Diencephalon (tissue), 1 donor: ENCODE data around the gene ABHD14A. TPM values are rescaled to one million over a fixed set of nuclear protein-coding genes. Genes with fewer than 3 reads are reported as not detected.

Experiments
- small RNA-seq: library from RNA; depleted of rRNA; stranded (forward); fragments of <200 nt; gene quantifications from one replicate; pipeline ENCODE3, GENCODE V24; 2014
- total RNA-seq: library from RNA; depleted of rRNA; stranded (reverse); fragments of >200 nt; gene quantifications from one replicate; pipeline ENCODE4 v1.2.3, GENCODE V29; 2014

Gene ABHD14A
- total RNA-seq: 33.0 TPM

DNA sequence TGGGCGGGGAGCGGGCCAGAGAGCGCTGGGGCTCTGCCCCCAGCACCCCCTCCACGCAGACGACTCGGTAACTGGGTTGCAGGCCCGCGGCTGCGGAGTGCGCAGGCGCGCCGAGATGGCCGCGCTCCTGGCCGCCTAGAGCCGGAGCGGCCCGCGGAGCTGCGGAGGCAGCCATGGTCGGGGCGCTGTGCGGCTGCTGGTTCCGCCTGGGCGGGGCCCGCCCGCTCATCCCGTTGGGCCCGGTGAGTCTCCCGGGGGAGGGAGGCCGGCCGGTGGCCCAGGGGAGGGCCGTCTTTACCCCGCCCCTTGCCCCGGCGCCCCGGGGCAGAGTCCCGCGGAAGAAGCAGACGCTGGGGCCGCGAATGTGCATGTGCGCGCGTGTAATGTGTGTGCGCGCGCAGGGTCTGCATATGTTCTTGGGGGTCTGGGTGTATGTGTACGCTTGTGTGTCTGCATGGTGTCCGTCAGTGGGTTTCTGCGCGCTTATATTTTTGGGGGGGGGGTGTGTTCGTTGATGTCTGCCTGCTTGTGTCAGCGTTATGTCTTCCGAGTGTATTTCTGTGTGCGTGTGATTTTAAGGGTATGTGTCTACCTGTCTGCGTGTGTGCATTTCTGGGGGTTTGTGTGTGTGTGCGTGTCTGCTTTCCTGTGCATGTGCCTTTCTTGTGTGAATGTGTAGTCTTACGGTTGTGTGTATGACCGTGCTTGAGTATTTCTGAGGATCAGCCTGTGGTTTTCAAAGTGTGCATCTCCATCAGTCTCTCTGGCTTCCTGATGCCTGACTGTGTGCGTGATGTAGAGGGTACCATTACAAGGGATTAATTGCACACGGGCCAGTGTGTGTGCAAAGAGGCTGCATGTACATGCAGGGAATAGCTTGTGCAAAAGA lies at the start of gene ABHD14A:
TSS of gene ABHD14A (plus strand) at position 102 of the 889 bp plus-strand sequence. CDS start at position 174, 72 bp downstream.

DNA sequence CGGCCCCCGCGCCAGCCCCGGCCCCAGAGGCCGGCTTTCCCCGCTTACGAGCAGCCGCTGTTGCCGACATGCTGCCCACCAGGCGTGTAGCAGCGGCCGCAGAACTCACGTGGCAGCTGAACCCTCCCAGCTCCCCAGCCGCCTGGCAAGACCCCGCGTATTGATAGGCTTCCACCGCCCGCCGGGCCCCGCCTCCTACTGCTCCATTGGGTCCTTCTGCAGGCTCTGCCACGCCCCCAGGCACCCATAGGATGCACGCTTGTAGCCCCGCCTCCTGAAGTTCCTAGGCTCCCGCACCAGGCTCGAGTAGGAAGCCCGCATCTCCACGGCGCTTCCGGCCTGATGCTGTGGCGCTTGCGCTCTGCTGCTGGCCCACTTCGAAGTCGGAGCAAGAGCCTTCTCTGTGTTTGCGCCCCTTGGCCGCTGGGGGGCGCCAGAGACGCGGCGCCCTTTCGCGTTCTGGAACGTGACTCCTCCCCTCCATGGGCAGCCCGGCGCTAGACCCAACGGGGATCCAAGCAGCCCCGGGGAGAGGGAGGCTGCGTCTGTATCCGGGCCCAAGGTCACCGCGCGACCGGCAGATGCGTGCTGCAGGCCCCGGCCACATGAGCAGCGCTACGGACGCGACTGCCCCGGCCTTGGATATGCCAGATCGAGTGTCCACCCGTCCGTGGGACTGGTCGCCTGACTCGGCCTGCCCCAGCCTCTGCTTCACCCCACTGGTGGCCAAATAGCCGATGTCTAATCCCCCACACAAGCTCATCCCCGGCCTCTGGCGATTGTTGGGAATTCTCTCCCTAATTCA lies 32.9 kb upstream of the ABHD14A start, which contains the start of the genes PARP3 and RRP9:
TSS of gene PARP3 (plus strand) at position 566 of the 805 bp plus-strand sequence. CDS start 993 bp downstream, outside the sequence.
TSS of gene RRP9 (minus strand) at position 107 of the 805 bp plus-strand sequence. CDS start at position 70, 37 bp downstream.

DNA sequence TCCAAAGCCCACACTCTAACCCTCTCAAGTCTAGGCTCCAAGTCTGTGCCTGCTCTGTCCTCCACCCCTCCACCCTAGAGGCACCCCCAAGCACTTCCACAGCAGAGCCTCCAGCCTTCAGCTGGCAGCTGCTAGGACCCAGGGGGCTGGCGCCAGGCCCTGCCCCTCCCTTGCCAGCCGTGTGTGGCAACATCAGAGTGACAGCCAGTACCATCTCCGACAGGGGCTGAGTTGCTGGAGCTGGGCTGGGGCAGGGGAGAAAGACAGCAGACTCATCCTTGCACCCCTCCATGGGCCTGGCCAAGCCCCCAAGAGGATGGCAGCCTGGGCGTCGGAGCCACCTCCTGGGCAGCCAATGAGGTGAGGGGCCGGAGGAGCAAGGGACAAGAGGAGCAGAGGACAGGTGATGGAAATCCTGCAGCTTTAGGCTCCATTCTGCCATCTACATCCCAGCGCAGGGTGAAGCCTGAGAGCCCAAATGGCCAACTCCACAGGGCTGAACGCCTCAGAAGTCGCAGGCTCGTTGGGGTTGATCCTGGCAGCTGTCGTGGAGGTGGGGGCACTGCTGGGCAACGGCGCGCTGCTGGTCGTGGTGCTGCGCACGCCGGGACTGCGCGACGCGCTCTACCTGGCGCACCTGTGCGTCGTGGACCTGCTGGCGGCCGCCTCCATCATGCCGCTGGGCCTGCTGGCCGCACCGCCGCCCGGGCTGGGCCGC lies 19.5 kb upstream of the ABHD14A start, which contains the start of gene GPR62:
TSS of gene GPR62 (plus strand) at position 207 of the 718 bp plus-strand sequence. CDS start at position 479, 272 bp downstream.

DNA sequence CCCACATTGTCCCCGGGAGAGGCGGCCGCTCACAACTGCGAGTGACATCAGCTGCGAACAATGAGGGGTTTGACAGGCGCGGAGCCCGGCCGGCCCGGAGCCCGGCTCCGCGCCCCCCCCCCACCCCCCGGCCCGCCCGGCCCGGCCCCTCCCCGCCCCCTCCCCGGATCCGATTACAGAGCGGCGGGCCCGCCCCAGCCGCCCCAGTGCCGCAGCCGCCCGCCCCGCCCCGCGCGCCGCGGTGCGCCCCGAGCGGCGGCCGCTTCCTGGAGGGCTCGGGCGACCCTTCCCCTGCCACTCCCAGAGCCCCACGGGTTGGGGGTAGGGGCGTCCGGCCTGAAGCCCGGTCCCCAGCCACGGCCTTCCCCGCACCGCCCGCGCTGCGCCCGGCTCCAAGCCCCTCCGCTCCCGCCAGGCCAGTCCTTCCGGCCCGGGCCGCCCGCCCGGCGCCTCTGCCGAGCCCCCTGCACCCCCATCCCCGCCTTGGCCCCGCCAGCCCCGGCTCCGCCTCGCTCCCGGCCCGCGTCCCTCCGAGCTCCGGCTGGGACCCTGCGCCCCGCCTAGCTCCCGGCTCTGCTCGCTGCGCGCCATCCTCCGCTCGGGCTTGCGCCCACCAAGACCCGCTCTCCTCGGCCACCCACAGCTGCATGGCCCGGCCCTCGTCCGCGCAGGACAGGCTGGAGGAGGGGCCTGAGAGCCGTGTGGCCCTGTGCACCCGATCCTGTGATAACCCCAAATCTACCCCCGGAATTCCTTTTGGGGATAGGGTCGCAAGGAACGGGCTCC lies 7.3 kb upstream of the ABHD14A start, which contains the start of gene PCBP4:
TSS of gene PCBP4 (minus strand) at position 71 of the 786 bp plus-strand sequence. CDS start 6,214 bp downstream, outside the sequence.

DNA sequence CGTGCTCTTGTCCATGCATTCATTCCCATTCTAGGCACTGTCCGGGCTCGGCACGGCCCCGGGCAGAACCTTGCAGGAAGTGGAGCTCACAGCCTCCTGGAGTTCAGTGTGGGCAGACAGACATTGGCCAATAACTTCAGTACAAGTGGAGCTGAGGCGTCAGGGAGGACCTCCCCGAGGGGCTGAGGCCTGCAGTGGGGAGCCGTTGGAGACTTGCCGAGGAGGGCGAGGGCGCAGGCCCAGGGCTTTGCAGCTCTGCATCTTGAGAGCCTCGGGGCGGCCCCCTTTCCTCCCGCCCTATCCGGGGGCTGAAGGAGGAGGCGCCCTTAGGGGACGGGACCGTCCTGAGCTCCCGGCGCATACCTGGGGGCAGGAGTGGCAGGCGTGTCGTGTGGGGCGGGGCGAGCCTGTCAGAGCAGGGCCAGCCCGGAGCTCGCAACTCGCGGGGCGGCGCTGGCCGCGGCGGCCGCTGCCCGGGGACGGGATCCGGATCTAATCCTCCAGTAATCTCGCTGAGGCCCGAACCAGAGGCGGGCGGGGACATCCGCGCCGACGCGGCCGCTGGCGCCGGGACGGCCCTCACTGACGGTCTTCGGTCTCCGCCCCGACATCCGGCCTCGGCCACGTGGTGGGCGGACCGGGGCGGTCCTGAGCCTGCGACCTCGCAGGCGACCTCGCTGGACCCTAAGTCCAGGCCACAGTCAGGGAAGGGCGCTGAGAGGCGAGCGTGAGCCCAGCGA lies 8.1 kb downstream of the ABHD14A start, which contains the start of gene ACY1:
TSS of gene ACY1 (plus strand) at position 698 of the 740 bp plus-strand sequence. CDS start 530 bp downstream, outside the sequence.

DNA sequence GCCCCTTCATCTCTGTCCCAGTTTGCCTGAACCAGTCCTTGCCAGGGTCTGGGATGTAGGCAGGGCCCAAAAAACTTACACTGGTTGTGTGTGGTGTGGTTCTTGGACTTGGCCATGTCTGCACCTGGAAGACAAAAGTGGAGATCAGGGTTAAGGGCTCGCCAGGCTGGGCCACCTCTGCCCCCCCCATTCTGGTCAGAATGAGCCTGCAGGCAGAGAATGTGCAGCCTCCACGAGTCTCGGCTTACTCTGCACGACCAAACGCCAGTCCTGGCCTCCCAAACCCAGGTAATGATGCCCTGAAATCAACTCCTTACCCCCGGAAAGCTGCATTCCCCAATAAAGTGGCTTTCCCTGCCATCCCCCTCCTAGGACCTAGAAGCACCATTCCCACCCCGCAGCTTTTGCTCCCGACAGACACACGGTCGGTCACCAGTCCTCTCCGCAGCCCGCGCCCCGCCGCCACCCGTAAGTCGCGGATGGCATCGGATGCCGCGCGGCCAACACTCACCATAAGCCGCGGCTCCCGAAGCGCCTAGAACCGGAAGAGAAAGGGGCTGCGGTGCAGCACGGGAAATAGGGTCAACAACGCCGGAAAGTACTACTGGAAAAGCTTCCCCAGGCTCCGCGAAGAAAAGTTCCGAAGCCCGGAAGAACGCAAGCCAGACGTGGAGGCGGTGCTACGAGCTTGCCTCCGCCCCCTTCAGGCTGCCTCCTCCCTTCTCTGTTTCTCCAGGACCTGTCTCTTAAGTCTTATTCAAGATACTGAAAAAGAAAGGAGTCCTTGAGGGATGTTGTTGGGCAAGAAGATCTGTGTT lies 20.7 kb downstream of the ABHD14A start, which contains the start of gene RPL29:
TSS of gene RPL29 (minus strand) at position 550 of the 818 bp plus-strand sequence. CDS start at position 116, 434 bp downstream.

Small RNA genes within 50 kb of the gene (small RNA-seq; reads per million reads assigned to genes)
- gene AC115284.1: not detected

Other genes with a start within 250 kb of the ABHD14A start
- not detected for gene IQCF6, start 195.8 kb upstream of the ABHD14A start, total RNA-seq
- not detected for gene IQCF2, start 113.4 kb upstream of the ABHD14A start, total RNA-seq
- not detected for gene IQCF5, start 99.5 kb upstream of the ABHD14A start, total RNA-seq
- not detected for gene IQCF1, start 71.7 kb upstream of the ABHD14A start, total RNA-seq
- 12.9 TPM for gene RRP9, start 33.2 kb upstream of the ABHD14A start, total RNA-seq
- 4.8 TPM for gene PARP3, start 32.7 kb upstream of the ABHD14A start, total RNA-seq
- 0.46 TPM for gene GPR62, start 19.7 kb upstream of the ABHD14A start, total RNA-seq
- gene PCBP4, start 7.6 kb upstream of the ABHD14A start, total RNA-seq: 38.8 TPM
- 3.9 TPM for gene ABHD14B, start 1.0 kb upstream of the ABHD14A start, total RNA-seq
- gene ACY1, start 8.5 kb downstream of the ABHD14A start, total RNA-seq: 4.2 TPM
- 715 TPM for gene RPL29, start 20.8 kb downstream of the ABHD14A start, total RNA-seq
- gene DUSP7, start 81.5 kb downstream of the ABHD14A start, total RNA-seq: 9.5 TPM
- gene POC1A, start 179.4 kb downstream of the ABHD14A start, total RNA-seq: 5.1 TPM
- gene ALAS1, start 223.1 kb downstream of the ABHD14A start, total RNA-seq: 50.7 TPM